ENCODE results near the gene EPHA5.

DNA sequence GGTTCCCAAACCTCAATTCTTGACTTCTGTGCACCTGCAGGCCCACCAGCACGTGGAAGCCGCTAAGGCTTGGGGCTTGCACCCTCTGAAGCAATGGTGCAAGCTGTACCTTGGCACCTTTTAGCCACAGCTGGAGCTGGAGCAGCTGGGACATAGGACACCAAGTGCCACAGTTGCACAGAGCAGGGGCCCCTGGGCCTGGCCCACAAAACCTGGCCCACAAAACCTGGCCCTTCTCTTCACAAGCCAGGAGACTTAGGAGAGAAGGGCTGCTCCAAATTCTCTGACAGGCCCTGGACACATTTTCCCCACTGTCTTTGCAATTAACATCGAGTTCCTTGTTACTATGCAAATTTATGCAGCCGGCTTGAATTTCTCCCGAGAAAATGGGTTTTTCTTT lies 197.8 kb downstream of the EPHA5 start:
- no peak for TF ChIP-seq EP300 (IDR thresholded peaks at IDR 0.05)
- TF ChIP-seq, protein P1, sequence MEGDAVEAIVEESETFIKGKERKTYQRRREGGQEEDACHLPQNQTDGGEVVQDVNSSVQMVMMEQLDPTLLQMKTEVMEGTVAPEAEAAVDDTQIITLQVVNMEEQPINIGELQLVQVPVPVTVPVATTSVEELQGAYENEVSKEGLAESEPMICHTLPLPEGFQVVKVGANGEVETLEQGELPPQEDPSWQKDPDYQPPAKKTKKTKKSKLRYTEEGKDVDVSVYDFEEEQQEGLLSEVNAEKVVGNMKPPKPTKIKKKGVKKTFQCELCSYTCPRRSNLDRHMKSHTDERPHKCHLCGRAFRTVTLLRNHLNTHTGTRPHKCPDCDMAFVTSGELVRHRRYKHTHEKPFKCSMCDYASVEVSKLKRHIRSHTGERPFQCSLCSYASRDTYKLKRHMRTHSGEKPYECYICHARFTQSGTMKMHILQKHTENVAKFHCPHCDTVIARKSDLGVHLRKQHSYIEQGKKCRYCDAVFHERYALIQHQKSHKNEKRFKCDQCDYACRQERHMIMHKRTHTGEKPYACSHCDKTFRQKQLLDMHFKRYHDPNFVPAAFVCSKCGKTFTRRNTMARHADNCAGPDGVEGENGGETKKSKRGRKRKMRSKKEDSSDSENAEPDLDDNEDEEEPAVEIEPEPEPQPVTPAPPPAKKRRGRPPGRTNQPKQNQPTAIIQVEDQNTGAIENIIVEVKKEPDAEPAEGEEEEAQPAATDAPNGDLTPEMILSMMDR (IDR thresholded peaks at IDR 0.05) = no peak
- no peak for TF ChIP-seq POLR2AphosphoS5 (IDR thresholded peaks at IDR 0.05)
- TF ChIP-seq POLR2A (IDR thresholded peaks at IDR 0.05; ENCODE audit: low read depth) = no peak
